Type B pancreatic cell (in vitro differentiated cells): ENCODE measurements around the gene SYT12. TPM values are rescaled to one million over a fixed set of nuclear protein-coding genes. Genes with fewer than 3 reads are reported as not detected.

ENCODE experiments used
- DNase-seq: peaks from one replicate; pipeline ENCODE4 v3.0.0; 2021; ENCODE audit warnings: mixed read lengths; ENCODE audit not compliant: unreplicated experiment; ENCODE audit errors: extremely low spot score
- H3K27ac Mint-ChIP-seq: 2 replicates; pipeline ENCODE4 v1.8.0; 2021; ENCODE audit warnings: mild to moderate bottlenecking, mixed read lengths
- H3K27me3 Mint-ChIP-seq: 2 replicates; pipeline ENCODE4 v1.8.0; 2021; ENCODE audit warnings: mixed read lengths
- H3K36me3 Mint-ChIP-seq: 2 replicates; pipeline ENCODE4 v1.8.0; 2021; ENCODE audit warnings: mixed read lengths
- H3K4me1 Mint-ChIP-seq: one replicate; pipeline ENCODE4 v1.8.0; 2021; ENCODE audit warnings: mixed read lengths; ENCODE audit not compliant: unreplicated experiment
- H3K4me3 Mint-ChIP-seq: 2 replicates; pipeline ENCODE4 v1.8.0; 2021; ENCODE audit warnings: mild to moderate bottlenecking, mixed read lengths
- H3K9me3 Mint-ChIP-seq: 2 replicates; pipeline ENCODE4 v1.8.0; 2021; ENCODE audit warnings: mixed read lengths
- long read RNA-seq: library from polyadenylated mRNA; unstranded; transcript quantifications from one replicate; pipeline ENCODE4 v2.0.0, GENCODE V29; 2020
- total RNA-seq: library from RNA; stranded (reverse); gene quantifications from 2 replicates; pipeline ENCODE4 v1.2.1, GENCODE V29; 2021; ENCODE audit warnings: low replicate concordance
- TF ChIP-seq, protein P1 (sequence below): fragments of 200-600 bp; sonication (generic); conservative IDR thresholded peaks from 2 replicates; pipeline ENCODE4 v1.5.0; 2021; ENCODE audit warnings: antibody characterized with exemption, mild to moderate bottlenecking

The SYT12 gene, protein sequence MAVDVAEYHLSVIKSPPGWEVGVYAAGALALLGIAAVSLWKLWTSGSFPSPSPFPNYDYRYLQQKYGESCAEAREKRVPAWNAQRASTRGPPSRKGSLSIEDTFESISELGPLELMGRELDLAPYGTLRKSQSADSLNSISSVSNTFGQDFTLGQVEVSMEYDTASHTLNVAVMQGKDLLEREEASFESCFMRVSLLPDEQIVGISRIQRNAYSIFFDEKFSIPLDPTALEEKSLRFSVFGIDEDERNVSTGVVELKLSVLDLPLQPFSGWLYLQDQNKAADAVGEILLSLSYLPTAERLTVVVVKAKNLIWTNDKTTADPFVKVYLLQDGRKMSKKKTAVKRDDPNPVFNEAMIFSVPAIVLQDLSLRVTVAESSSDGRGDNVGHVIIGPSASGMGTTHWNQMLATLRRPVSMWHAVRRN
- 0.24 and 0.55 TPM in 2 replicates for total RNA-seq
- long read RNA-seq, partial matches to known transcripts: 0 of 1 reads
- long read RNA-seq, other reads (novel, unspliced or antisense): 0 of 1 reads

DNA sequence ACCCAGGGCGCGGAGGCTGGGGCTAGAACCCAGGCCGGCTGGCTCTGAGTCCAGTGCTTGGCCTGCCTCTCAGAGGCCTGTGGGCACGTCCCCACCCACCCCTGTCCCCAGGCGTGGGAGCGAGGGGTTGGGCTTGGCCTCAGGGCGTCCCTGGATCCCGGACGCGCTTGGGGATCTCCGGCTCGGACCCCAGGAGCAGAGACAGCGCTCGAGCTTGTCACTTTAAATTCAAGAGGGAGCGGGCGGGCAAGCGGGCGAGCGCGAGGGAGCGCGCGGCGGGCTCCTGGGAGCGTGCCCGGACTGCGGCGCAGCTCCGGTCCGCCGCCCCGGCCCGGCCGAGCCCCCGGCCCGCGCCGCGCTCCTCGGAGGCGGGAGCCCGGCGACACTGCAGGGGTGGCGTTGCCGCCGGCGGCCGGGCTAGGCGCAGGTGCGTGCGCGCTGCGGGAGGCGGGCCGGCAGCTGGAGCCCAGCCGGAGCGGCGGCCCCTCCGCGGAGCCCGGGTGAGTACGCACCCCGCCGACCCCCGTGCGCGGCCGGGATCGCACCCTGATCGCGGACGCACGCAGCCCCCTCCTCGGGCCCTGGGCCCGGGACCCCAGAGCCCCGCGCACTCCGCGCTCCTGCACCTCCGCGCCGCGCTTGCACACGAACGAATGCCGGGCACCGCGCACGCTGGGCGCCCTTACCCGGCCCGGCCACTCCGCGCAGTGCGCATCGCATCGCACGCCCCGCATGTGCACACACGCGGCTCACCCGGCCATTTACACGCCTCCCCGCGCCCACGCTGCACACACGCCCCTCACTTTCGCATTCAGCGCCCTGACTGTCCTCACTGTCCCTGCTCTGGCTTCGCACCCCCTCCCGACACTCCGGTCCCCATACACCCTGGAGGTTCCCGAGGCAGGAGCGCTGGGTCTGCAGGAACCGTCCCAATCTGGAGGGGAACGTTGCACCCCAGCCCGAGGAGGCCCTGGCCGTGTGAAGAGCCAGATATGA lies at the start of gene SYT12:
Gene SYT12, plus strand, starts transcription at position 174 of the 996 bp plus-strand sequence. CDS start 7,011 bp downstream, outside the sequence.
- Mint-ChIP-seq H3K27ac (no peak within 1 kb of the TSS), H3K27me3 (peaks cover 62% of the 10 kb centered on the region), H3K4me1 (peaks cover 4% of the 10 kb centered on the region), H3K36me3 (no peaks in the 10 kb centered on the region), H3K4me3 (peak within 1 kb of the TSS; percentile 89), H3K9me3 (no peaks in the 10 kb centered on the region)
- DNase-seq: no peak
- TF ChIP-seq, protein P1, sequence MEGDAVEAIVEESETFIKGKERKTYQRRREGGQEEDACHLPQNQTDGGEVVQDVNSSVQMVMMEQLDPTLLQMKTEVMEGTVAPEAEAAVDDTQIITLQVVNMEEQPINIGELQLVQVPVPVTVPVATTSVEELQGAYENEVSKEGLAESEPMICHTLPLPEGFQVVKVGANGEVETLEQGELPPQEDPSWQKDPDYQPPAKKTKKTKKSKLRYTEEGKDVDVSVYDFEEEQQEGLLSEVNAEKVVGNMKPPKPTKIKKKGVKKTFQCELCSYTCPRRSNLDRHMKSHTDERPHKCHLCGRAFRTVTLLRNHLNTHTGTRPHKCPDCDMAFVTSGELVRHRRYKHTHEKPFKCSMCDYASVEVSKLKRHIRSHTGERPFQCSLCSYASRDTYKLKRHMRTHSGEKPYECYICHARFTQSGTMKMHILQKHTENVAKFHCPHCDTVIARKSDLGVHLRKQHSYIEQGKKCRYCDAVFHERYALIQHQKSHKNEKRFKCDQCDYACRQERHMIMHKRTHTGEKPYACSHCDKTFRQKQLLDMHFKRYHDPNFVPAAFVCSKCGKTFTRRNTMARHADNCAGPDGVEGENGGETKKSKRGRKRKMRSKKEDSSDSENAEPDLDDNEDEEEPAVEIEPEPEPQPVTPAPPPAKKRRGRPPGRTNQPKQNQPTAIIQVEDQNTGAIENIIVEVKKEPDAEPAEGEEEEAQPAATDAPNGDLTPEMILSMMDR: no peak

DNA sequence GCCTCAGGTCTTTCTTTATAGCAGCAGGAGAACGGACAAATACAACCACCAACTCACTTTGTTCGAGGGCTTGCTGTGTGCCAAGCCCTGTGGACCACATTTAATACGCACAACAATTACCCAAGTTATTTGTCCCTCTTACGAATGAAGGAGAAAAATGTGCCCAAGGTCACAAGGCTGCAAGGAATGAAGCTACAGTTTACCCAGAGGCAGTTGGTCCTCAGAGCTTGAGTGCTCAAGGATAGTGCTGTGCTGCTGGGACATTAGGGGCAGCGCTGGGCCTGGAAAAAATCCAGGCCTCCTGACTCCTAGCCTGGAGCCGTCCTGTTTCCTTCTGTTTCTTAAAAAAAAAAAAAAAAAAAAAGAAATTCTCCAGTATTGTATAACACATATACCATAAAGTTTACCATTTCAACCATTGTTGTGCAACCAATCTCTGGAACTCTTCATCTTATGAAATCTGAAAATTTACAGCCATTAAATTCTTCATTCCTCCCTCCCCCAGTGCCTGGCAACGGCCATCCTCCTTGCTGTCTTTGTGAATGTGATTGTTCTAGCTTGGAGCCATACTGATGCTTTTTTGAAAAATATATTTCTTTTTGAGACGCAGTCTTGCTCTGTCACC lies 48.9 kb upstream of the SYT12 start:
- DNase-seq: no peak
- H3K4me3 Mint-ChIP-seq: no peak overlapping the region
- H3K36me3 Mint-ChIP-seq: no peaks in the 10 kb centered on the region
- TF ChIP-seq, protein P1: no peak
- no peak overlapping the region for H3K27ac Mint-ChIP-seq
- H3K9me3 Mint-ChIP-seq: no peaks in the 10 kb centered on the region
- H3K4me1 Mint-ChIP-seq: peaks cover 4% of the 10 kb centered on the region
- H3K27me3 Mint-ChIP-seq: peaks cover 3% of the 10 kb centered on the region

DNA sequence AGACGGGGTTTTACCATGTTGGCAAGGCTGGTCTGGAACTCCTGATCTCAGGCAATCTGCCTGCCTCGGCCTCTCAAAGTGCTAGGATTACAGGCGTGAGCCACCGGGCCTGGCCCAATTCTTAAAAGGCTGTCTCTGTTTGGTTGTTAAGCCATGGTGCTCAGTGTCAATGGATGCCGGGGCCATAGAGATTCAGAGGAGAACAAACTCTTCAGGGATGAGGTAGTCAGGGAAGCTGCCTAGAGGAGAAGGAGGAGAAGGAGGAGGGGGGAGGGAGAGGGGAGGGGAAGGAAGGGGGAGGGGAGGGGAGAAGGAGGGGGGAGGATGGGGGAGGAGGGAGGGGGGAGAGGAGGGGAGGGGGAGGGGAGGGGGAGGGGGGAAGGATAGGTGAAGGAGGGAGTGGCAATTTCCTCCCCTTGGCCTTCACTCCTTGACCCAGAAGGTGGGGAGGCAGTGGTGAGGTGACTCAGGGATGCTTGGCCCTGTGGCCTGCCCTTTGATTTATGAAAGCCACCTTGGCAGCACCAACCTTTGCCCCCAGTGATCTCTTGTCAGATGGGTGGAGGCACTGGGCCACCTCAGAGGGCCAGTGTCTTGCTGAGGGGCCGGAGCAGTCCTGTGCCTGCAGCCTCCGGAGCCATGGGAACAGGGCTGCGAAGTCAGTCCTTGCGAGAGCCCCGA lies 48.1 kb upstream of the SYT12 start, which contains the start of gene C11orf86:
Gene C11orf86, plus strand, starts transcription at position 581 of the 681 bp plus-strand sequence. Its CDS starts 59 bp downstream, at position 640.
- no peak for DNase-seq
- peaks cover 3% of the 10 kb centered on the region for H3K27me3 Mint-ChIP-seq
- no peaks in the 10 kb centered on the region for H3K36me3 Mint-ChIP-seq
- H3K9me3 Mint-ChIP-seq: no peaks in the 10 kb centered on the region
- peaks cover 4% of the 10 kb centered on the region for H3K4me1 Mint-ChIP-seq
- no peak within 1 kb of the TSS for H3K27ac Mint-ChIP-seq
- no peak within 1 kb of the TSS for H3K4me3 Mint-ChIP-seq
- TF ChIP-seq, protein P1: no peak

DNA sequence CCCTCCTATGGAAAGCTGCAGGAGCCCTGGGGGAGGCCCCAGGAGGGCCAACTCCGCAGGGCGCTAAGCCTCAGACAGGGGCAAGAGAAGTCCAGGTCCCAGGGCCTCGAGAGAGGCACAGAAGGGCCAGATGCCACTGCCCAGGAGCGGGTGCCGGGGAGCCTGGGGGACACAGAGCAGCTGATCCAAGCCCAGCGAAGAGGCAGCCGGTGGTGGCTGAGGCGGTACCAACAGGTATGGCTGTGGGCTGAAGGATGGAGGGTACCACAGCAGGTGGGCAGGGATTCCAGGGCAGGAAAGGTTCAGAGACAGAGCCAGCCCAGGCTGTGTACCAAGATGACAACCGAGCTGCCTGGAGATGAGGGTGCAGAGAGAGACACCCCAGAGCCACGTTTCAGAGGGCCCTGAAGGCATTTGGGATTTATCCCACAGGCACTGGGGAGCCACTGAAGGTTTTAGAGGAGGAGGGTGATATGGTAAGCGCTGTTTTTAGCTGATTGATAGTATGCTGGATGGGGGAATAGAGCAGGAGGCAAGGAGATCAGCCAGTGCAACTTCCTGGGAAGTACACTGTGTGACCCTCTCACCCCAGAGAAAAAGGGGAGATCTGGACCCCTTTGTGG lies 47.4 kb upstream of the SYT12 start:
- H3K9me3 Mint-ChIP-seq: no peaks in the 10 kb centered on the region
- H3K27me3 Mint-ChIP-seq: no peaks in the 10 kb centered on the region
- no peak overlapping the region for H3K27ac Mint-ChIP-seq
- H3K36me3 Mint-ChIP-seq: no peaks in the 10 kb centered on the region
- H3K4me1 Mint-ChIP-seq: peaks cover 4% of the 10 kb centered on the region
- DNase-seq: no peak
- no peak overlapping the region for H3K4me3 Mint-ChIP-seq
- TF ChIP-seq, protein P1: no peak
